ENCODE data around the gene RBMS1.

The RBMS1 gene

GRCh38 chr2:160533482-160533881 is 39.9 kb upstream of the RBMS1 start:
- peak; percentile 64 for DNase-seq (ENCODE audit: low read depth)
- TF ChIP-seq, protein P1, sequence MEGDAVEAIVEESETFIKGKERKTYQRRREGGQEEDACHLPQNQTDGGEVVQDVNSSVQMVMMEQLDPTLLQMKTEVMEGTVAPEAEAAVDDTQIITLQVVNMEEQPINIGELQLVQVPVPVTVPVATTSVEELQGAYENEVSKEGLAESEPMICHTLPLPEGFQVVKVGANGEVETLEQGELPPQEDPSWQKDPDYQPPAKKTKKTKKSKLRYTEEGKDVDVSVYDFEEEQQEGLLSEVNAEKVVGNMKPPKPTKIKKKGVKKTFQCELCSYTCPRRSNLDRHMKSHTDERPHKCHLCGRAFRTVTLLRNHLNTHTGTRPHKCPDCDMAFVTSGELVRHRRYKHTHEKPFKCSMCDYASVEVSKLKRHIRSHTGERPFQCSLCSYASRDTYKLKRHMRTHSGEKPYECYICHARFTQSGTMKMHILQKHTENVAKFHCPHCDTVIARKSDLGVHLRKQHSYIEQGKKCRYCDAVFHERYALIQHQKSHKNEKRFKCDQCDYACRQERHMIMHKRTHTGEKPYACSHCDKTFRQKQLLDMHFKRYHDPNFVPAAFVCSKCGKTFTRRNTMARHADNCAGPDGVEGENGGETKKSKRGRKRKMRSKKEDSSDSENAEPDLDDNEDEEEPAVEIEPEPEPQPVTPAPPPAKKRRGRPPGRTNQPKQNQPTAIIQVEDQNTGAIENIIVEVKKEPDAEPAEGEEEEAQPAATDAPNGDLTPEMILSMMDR (conservative IDR thresholded peaks at IDR 0.05; ENCODE audit: control insufficient read depth, insufficient read depth, low read depth, low read length), result no peak
- H3K4me3 ChIP-seq (ENCODE audit: control insufficient read depth, low read depth, low read length), result no peak overlapping the region

- TF ChIP-seq, protein P1 (conservative IDR thresholded peaks at IDR 0.05; ENCODE audit: control insufficient read depth, insufficient read depth, low read depth, low read length), result no peak
- H3K4me3 ChIP-seq (ENCODE audit: control insufficient read depth, low read depth, low read length), result no peak overlapping the region
- no peak for DNase-seq (ENCODE audit: low read depth)
Measured at GRCh38 chr2:160532388-160532787, 38.8 kb upstream of the RBMS1 start.

DNA sequence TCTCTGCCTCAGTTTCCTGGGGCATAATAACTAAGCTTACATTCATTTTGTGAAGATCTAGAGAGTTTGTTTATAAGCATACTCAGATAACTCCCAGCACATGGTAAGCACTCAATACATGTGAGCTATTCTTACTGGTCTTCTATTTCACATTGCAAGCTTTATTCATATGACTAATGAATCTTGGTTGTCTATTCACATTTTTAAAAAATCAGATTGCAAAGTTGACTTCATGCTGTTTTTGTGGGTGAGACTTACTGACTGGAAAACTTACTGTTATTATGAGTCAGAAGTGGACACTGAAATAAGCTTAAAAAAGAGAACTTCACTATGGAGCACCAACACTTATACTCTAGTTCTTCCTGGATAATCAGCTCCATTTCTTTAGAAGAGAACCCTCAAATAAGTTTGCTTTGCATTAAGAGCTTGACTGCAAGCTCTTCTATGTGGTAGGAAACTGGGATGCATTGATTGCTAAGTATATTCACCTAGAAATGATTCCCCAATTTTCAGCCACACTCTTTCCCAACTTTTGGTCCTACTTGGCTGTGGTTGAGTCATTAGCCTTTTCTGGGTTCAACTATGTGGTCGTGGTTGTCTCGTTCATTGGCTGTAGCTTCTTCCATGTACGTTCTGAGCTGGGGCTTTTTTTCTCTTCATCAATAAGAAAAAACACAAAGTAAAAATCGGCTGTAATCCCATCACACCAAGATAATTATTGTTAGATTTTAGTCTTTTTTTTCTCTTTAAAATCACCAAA is 29.5 kb upstream of the RBMS1 start:
- no peak overlapping the region for H3K4me3 ChIP-seq (ENCODE audit: control insufficient read depth, low read depth, low read length)
- TF ChIP-seq, protein P1 (conservative IDR thresholded peaks at IDR 0.05; ENCODE audit: control insufficient read depth, insufficient read depth, low read depth, low read length), result no peak
- peak; percentile 78 for DNase-seq (ENCODE audit: low read depth)

GRCh38 chr2:160517731-160518130 is 24.1 kb upstream of the RBMS1 start:
- TF ChIP-seq, protein P1 (conservative IDR thresholded peaks at IDR 0.05; ENCODE audit: control insufficient read depth, insufficient read depth, low read depth, low read length), result no peak
- DNase-seq (ENCODE audit: low read depth), result no peak
- no peak overlapping the region for H3K4me3 ChIP-seq (ENCODE audit: control insufficient read depth, low read depth, low read length)

- TF ChIP-seq, protein P1 (conservative IDR thresholded peaks at IDR 0.05; ENCODE audit: control insufficient read depth, insufficient read depth, low read depth, low read length), result no peak
- DNase-seq (ENCODE audit: low read depth), result peak; percentile 74
- H3K4me3 ChIP-seq (ENCODE audit: control insufficient read depth, low read depth, low read length), result no peak overlapping the region
Measured at GRCh38 chr2:160516547-160517365, 23.1 kb upstream of the RBMS1 start.

- TF ChIP-seq, protein P1 (conservative IDR thresholded peaks at IDR 0.05; ENCODE audit: control insufficient read depth, insufficient read depth, low read depth, low read length), result no peak
- no peak overlapping the region for H3K4me3 ChIP-seq (ENCODE audit: control insufficient read depth, low read depth, low read length)
- no peak for DNase-seq (ENCODE audit: low read depth)
Measured at GRCh38 chr2:160515120-160515519, 21.5 kb upstream of the RBMS1 start.

All from fibroblast of mammary gland (primary cell).